GM21360 (cell line): Measurements from ENCODE around the gene RSU1.

ENCODE experiments used
- ATAC-seq: cut with Tn5 transposase; IDR thresholded peaks from one replicate; pipeline ENCODE4 v1.9.1; 2021; ENCODE audit warnings: mild to moderate bottlenecking, moderate library complexity; ENCODE audit not compliant: unreplicated experiment

The RSU1 gene

GRCh38 chr10:16544099-16544498 lies 273.1 kb downstream of the RSU1 start:
- ATAC-seq: no peak
